Activated CD8-positive, alpha-beta memory T cell treated with anti-CD3 and anti-CD28 coated beads, Interleukin-2, amount 50 U/mL, for 24 hours (primary cell): ENCODE results near the gene FLT1.

Source experiments
- DNase-seq: peaks from one replicate; pipeline ENCODE4 v3.0.0-alpha.2; 2020; ENCODE audit errors: extremely low read depth

FLT1 gene

GRCh38 chr13:28429096-28429495 is 65.8 kb downstream of the FLT1 start:
- no peak for DNase-seq

- DNase-seq: no peak
These were observed 68.5 kb downstream of the FLT1 start for GRCh38 chr13:28426381-28426780.

- no peak for DNase-seq
These were observed 69.1 kb downstream of the FLT1 start for GRCh38 chr13:28425793-28426192.

- DNase-seq: no peak
These were observed 70.4 kb downstream of the FLT1 start for GRCh38 chr13:28424541-28424940.

- DNase-seq: no peak
These were observed 71.9 kb downstream of the FLT1 start for GRCh38 chr13:28423010-28423409.

GRCh38 chr13:28421676-28422410 is 73.1 kb downstream of the FLT1 start:
- DNase-seq: no peak

- DNase-seq: no peak
These were observed 74.2 kb downstream of the FLT1 start for GRCh38 chr13:28420704-28421103.

- no peak for DNase-seq
These were observed 78.9 kb downstream of the FLT1 start for GRCh38 chr13:28415994-28416421.

- DNase-seq: no peak
These were observed 80.9 kb downstream of the FLT1 start for GRCh38 chr13:28413999-28414398.

GRCh38 chr13:28412981-28413380 is 81.9 kb downstream of the FLT1 start:
- no peak for DNase-seq

GRCh38 chr13:28411831-28412353 is 83.0 kb downstream of the FLT1 start:
- DNase-seq: no peak

- DNase-seq: no peak
These were observed 84.8 kb downstream of the FLT1 start for GRCh38 chr13:28410096-28410495.

- no peak for DNase-seq
These were observed 85.3 kb downstream of the FLT1 start for GRCh38 chr13:28409648-28410047.

GRCh38 chr13:28408863-28409262 is 86.1 kb downstream of the FLT1 start:
- no peak for DNase-seq

GRCh38 chr13:28408235-28408848 is 86.6 kb downstream of the FLT1 start:
- no peak for DNase-seq

GRCh38 chr13:28406733-28407266 is 88.1 kb downstream of the FLT1 start:
- DNase-seq: no peak

GRCh38 chr13:28402057-28402381 is 92.9 kb downstream of the FLT1 start:
- no peak for DNase-seq

GRCh38 chr13:28401303-28402056 is 93.4 kb downstream of the FLT1 start:
- DNase-seq: no peak

- DNase-seq: no peak
These were observed 98.9 kb downstream of the FLT1 start for GRCh38 chr13:28396053-28396452.

GRCh38 chr13:28394422-28394821 is 100.5 kb downstream of the FLT1 start:
- no peak for DNase-seq

GRCh38 chr13:28392896-28393505 is 101.9 kb downstream of the FLT1 start:
- no peak for DNase-seq

- DNase-seq: no peak
These were observed 102.5 kb downstream of the FLT1 start for GRCh38 chr13:28392428-28392827.
